SKM-1 treated with dmso at 0.1 percent for 144 hours (cell line): ENCODE results near the gene FCHO2.

ENCODE experiments used
- DNase-seq: peaks from one replicate; lab custom pipeline; 2025; ENCODE audit not compliant: unreplicated experiment; lab: John Stamatoyannopoulos, UW

FCHO2 gene

GRCh38 chr5:73110190-73110589 lies 154.3 kb downstream of the FCHO2 start:
- DNase-seq: no peak

- no peak for DNase-seq
Observed at GRCh38 chr5:73111536-73111935, 155.7 kb downstream of the FCHO2 start.

- no peak for DNase-seq
Observed at GRCh38 chr5:73112359-73112758, 156.5 kb downstream of the FCHO2 start.

GRCh38 chr5:73114044-73114688 lies 158.3 kb downstream of the FCHO2 start:
- DNase-seq: no peak

GRCh38 chr5:73115399-73116051 lies 159.7 kb downstream of the FCHO2 start:
- no peak for DNase-seq

- DNase-seq: no peak
Observed at GRCh38 chr5:73116506-73116905, 160.7 kb downstream of the FCHO2 start.

- peak; percentile 33 for DNase-seq
Observed at GRCh38 chr5:73117088-73117740, 161.4 kb downstream of the FCHO2 start.

- no peak for DNase-seq
Observed at GRCh38 chr5:73118391-73118973, 162.6 kb downstream of the FCHO2 start.

GRCh38 chr5:73119451-73120157 lies 163.8 kb downstream of the FCHO2 start:
- DNase-seq: no peak

GRCh38 chr5:73120222-73121118 lies 164.6 kb downstream of the FCHO2 start, which contains the start of gene TMEM171:
TMEM171 (plus strand) TSS chr5:73120575; CDS start chr5:73123374, 2,799 bp downstream.
- no peak for DNase-seq

- DNase-seq: no peak
Observed at GRCh38 chr5:73121119-73121463, 165.2 kb downstream of the FCHO2 start.

GRCh38 chr5:73122875-73123810 lies 167.3 kb downstream of the FCHO2 start:
- no peak for DNase-seq

GRCh38 chr5:73125289-73125688 lies 169.4 kb downstream of the FCHO2 start:
- DNase-seq: no peak

- DNase-seq: no peak
Observed at GRCh38 chr5:73126381-73126780, 170.5 kb downstream of the FCHO2 start.

GRCh38 chr5:73126957-73127356 lies 171.1 kb downstream of the FCHO2 start:
- DNase-seq: no peak

GRCh38 chr5:73129143-73129542 lies 173.3 kb downstream of the FCHO2 start:
- DNase-seq: no peak

- DNase-seq: no peak
Observed at GRCh38 chr5:73130811-73131210, 175.0 kb downstream of the FCHO2 start.

- no peak for DNase-seq
Observed at GRCh38 chr5:73131711-73132425, 176.0 kb downstream of the FCHO2 start.

- no peak for DNase-seq
Observed at GRCh38 chr5:73132759-73133158, 176.9 kb downstream of the FCHO2 start.
